GM19463 (cell line): ENCODE results near the gene CIAO2B.

Source experiments
- ATAC-seq: cut with Tn5 transposase; IDR thresholded peaks from one replicate; pipeline ENCODE4 v1.9.1; 2021; ENCODE audit warnings: mild to moderate bottlenecking, moderate library complexity; ENCODE audit not compliant: unreplicated experiment

CIAO2B gene

GRCh38 chr16:66890799-66891198 is 43.4 kb downstream of the CIAO2B start:
- ATAC-seq: no peak

- no peak for ATAC-seq
These were observed 44.6 kb downstream of the CIAO2B start for GRCh38 chr16:66889622-66890021.

DNA sequence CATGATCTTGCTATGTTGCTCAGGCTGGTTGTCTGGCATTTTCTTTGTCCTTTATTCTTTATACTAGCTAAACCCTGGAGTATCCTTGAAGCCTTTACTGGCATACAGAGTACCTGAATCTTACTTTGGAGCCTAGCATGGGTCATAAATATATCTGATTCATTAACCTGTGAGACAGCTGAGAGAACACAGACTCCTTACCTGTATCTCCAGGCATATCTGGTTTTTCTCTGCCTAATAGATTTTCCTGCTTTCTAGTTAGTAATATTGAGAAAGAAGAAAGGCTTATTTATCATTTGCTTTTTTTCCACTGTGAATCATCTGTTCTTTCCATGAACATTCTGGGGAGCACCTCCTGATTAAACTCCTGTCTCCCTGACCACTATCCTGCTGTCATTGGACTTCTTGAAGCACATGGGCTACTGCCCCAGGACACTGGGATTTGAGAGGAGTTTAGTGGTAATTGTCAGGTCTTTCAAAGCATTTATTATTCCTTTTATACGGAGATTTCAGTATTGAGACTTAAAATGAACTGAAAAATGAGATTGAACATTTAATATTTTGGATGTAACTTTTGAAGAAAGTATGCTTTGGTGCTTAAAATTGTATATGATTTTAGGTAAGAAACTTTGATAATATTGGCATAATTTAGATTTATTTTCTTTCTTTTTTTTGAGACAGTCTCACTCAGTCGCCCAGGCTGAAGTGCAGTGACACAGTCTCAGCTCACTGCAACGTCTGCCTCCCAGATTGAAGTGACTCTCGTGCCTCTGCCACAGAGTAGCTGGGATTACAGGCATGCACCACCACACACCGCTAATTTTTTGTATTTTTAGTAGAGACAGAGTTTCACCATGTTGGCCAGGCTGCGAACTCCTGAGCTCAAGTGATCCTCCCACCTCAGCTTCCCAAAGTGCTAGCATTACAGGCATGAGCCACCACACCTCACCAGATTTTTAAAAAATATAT is 45.3 kb downstream of the CIAO2B start:
- no peak for ATAC-seq

DNA sequence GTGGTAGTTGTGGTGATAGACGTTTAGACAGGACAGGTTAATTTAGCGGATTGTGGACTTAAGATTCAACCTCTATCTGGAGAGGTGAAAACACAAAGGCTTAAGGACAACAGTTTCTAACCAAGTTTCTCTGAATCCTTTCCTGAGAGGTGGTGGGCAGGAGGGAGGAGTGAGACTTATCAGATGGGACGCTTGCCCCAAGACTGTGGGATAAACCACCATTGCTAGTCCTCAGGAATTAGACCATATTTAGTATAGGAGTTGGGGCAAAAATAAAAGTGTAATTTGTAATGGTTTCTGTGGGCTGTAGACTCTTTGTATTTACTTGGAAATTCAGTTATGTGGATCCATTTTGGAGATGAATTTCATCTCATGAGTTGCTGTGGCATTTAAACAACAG is 47.3 kb downstream of the CIAO2B start:
- ATAC-seq: no peak

DNA sequence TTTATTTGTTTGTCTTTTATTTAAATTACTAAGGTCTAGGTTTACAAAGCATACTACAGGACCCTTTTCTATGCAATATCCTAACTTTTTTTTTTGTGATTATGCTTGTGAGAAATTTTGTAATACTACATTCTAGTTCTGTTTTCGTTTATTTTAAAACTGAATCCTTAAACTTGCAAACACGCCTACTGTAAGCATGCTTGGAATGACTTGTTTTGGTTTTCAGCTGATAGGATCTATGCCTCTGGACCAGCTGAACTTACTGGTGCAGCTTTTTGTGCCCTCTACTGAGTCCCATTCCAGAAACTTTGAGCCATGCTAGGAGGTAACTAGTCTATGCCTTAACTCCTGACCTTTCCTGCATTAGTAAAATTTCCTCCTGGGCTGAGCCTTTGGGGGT is 47.9 kb downstream of the CIAO2B start:
- ATAC-seq: no peak

GRCh38 chr16:66885491-66885890 is 48.7 kb downstream of the CIAO2B start:
- no peak for ATAC-seq

DNA sequence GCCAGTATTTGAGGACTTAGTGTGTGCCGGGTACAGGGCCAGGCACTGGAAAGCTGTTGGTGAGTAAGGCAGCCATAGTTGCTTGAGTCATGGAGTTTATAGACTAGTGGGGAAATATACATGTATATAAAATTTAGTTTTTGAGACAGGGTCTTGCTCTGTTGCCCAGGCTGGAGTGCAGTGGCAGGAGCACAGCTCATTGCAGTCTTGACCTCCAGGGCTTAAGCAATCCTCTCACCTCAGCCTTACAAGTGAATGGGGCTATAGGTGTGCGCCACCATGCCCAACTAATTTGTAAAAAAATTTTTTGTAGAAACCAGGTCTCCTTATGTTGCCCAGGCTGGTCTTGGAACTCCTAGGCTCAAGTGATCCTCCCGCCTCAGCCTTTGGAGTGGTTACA is 51.5 kb downstream of the CIAO2B start:
- ATAC-seq: no peak
